Nephron progenitor cell (in vitro differentiated cells): ENCODE results near the gene PLAAT3.
"Not testable (repeated sequence)": the region's sequence is repeated elsewhere in the genome, so short reads cannot be mapped to it uniquely, and the experiment has no call there.

Source experiments
- DNase-seq: peaks from one replicate; pipeline ENCODE4 v3.0.0; 2021
- H3K27ac Mint-ChIP-seq: 2 replicates; pipeline ENCODE4 v1.8.0; 2021; ENCODE audit warnings: mild to moderate bottlenecking, moderate library complexity, mixed read lengths
- H3K27me3 Mint-ChIP-seq: 2 replicates; pipeline ENCODE4 v1.8.0; 2021; ENCODE audit warnings: mild to moderate bottlenecking, low read depth, mixed read lengths; ENCODE audit not compliant: poor library complexity
- H3K36me3 Mint-ChIP-seq: 2 replicates; pipeline ENCODE4 v1.8.0; 2021; ENCODE audit warnings: low read depth, mixed read lengths
- H3K4me1 Mint-ChIP-seq: 2 replicates; pipeline ENCODE4 v1.8.0; 2021; ENCODE audit warnings: mixed read lengths
- H3K4me3 Mint-ChIP-seq: 2 replicates; pipeline ENCODE4 v1.8.0; 2021; ENCODE audit warnings: mild to moderate bottlenecking, moderate library complexity, mixed read lengths
- H3K9me3 Mint-ChIP-seq: 2 replicates; pipeline ENCODE4 v1.8.0; 2021; ENCODE audit warnings: mild to moderate bottlenecking, moderate library complexity, mixed read lengths
- TF ChIP-seq, protein P1 (sequence below): fragments of 200-600 bp; sonication (generic); IDR thresholded peaks from 2 replicates; pipeline ENCODE4 v1.5.0; 2021; ENCODE audit warnings: antibody characterized with exemption

PLAAT3 gene

DNA sequence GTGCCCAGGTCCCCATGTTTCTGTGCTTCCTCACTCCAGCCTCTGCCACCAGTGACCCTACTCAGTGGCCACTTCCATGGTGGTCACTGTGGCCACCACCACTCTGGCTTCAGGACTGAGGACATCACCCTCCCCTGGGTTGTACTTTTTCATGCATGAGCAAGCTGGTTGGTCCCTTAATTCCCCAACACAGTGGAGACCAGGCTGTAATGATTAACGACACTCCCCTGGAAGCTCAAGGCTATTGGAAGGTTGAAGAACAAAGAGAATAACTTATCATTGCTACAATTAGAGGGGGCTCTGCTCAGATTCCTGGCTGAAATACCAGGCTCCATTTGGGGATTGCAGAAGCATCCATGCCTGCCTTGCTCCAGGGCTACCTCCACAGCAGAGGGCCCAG, 67.2 kb downstream of the PLAAT3 start:
- no peak for DNase-seq
- peaks cover 4% of the 10 kb centered on the region for H3K27me3 Mint-ChIP-seq
- H3K9me3 Mint-ChIP-seq = peaks cover 5% of the 10 kb centered on the region
- no peak overlapping the region for H3K4me3 Mint-ChIP-seq
- H3K27ac Mint-ChIP-seq = no peak overlapping the region
- TF ChIP-seq, protein P1, sequence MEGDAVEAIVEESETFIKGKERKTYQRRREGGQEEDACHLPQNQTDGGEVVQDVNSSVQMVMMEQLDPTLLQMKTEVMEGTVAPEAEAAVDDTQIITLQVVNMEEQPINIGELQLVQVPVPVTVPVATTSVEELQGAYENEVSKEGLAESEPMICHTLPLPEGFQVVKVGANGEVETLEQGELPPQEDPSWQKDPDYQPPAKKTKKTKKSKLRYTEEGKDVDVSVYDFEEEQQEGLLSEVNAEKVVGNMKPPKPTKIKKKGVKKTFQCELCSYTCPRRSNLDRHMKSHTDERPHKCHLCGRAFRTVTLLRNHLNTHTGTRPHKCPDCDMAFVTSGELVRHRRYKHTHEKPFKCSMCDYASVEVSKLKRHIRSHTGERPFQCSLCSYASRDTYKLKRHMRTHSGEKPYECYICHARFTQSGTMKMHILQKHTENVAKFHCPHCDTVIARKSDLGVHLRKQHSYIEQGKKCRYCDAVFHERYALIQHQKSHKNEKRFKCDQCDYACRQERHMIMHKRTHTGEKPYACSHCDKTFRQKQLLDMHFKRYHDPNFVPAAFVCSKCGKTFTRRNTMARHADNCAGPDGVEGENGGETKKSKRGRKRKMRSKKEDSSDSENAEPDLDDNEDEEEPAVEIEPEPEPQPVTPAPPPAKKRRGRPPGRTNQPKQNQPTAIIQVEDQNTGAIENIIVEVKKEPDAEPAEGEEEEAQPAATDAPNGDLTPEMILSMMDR = no peak
- H3K4me1 Mint-ChIP-seq = peaks cover 6% of the 10 kb centered on the region
- no peaks in the 10 kb centered on the region for H3K36me3 Mint-ChIP-seq

DNA sequence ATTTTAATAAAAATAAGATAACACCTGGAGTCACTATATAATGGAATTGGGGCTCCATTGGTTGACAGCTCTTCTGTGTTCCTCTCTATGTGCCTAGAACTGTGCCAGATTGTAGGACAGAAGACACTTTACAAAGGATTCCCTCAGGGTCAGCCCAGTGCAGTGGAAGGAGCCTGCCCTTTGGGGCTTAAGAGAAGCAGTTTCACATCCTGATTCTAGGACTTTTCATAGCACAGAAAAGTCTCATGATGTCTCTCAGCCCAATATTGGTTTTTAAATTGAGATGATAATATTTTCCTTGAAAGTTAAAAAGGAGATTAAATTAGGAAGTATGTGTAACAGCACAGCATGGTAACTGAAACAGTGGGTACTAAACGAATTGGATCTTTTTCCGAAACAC, 70.5 kb downstream of the PLAAT3 start:
- Mint-ChIP-seq H3K4me1 (no peaks in the 10 kb centered on the region), H3K27ac (no peak overlapping the region), H3K27me3 (peaks cover 4% of the 10 kb centered on the region), H3K36me3 (no peaks in the 10 kb centered on the region), H3K4me3 (no peak overlapping the region), H3K9me3 (no peaks in the 10 kb centered on the region)
- no peak for DNase-seq
- TF ChIP-seq, protein P1 = no peak

- not testable (repeated sequence) for H3K4me1 Mint-ChIP-seq, H3K4me3 Mint-ChIP-seq, DNase-seq, H3K36me3 Mint-ChIP-seq, H3K27ac Mint-ChIP-seq, H3K9me3 Mint-ChIP-seq
- peaks cover 10% of the 10 kb centered on the region for H3K27me3 Mint-ChIP-seq
These were observed 71.7 kb downstream of the PLAAT3 start for GRCh38 chr11:63542506-63542905.

- Mint-ChIP-seq H3K27me3 (peaks cover 11% of the 10 kb centered on the region), H3K36me3 (no peaks in the 10 kb centered on the region), H3K4me3 (no peak overlapping the region), H3K9me3 (no peaks in the 10 kb centered on the region), H3K27ac (peak overlapping the region; percentile 62), H3K4me1 (peaks cover 10% of the 10 kb centered on the region)
- TF ChIP-seq, protein P1 = no peak
- no peak for DNase-seq
These were observed 76.7 kb downstream of the PLAAT3 start for GRCh38 chr11:63537293-63538101.

- Mint-ChIP-seq H3K27ac (peak within 1 kb of the TSS; percentile 62), H3K36me3 (no peaks in the 10 kb centered on the region), H3K27me3 (peaks cover 11% of the 10 kb centered on the region), H3K9me3 (no peaks in the 10 kb centered on the region), H3K4me3 (no peak within 1 kb of the TSS), H3K4me1 (peaks cover 10% of the 10 kb centered on the region)
- TF ChIP-seq, protein P1 = no peak
- no peak for DNase-seq
These were observed 77.5 kb downstream of the PLAAT3 start, which contains the start of gene PLAAT4 for GRCh38 chr11:63536669-63537292. TSS of gene PLAAT4 (plus strand) at chr11:63536808. CDS start at chr11:63536869, 61 bp downstream.

DNA sequence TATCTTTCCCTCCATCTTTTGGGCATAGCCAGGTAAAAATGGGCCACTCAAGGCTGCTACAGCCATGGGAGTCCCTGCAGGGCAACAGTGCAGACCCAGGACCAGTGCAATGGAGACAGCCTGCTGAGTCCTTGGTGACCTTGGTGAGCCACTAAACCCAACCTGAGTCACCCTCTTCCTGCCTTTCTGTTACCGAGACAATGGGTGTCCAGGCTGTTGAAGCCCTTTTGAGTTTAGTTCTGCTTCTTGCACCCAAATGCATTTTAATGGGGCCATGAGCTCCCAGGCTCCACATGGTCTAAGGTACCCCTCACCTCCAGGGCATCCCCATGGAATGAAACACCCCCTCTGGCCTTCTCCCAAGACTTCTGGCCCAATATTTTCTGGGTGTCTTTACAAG, 78.5 kb downstream of the PLAAT3 start:
- H3K4me1 Mint-ChIP-seq = peaks cover 10% of the 10 kb centered on the region
- no peak overlapping the region for H3K27ac Mint-ChIP-seq
- no peaks in the 10 kb centered on the region for H3K9me3 Mint-ChIP-seq
- H3K36me3 Mint-ChIP-seq = no peaks in the 10 kb centered on the region
- H3K27me3 Mint-ChIP-seq = peaks cover 16% of the 10 kb centered on the region
- DNase-seq = no peak
- TF ChIP-seq, protein P1 = no peak
- no peak overlapping the region for H3K4me3 Mint-ChIP-seq
